Measurements from ENCODE around the gene SEPTIN6. TPM values are rescaled to one million over a fixed set of nuclear protein-coding genes. Genes with fewer than 3 reads are reported as not detected.

The SEPTIN6 gene
- polyA plus RNA-seq, 1 of the 3 experiments (the other 2 are of a cell fraction) = 33.1 TPM

DNA sequence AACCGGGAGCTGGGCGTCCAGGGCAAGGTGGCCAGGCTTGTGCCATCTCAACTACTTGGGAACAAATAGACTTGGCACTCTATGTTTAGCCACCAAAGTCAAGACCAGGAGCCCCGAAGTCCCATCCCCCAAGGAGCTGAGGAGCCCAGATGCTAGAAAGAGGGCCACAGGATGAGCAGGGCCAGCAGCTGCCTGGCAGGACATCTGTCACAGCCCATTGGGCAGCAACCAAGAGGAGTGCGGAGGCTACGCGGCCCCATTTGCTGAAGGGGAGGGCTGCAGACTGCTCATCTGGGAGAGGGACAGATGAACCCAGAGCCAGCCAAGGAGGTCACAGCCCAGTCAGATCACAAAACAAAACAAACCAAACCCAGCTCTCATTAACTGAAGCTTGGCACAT is 42.5 kb upstream of the SEPTIN6 start:
- peaks cover 4 to 14% of the 10 kb centered on the region in 2 experiments; a peak in 1 of 4 replicates for H3K4me1 ChIP-seq (ENCODE audit: control insufficient read depth in 1 of 2, insufficient read depth in 2 of 2, low read depth in 1 of 2, low read length in 1 of 2)
- H3K27me3 ChIP-seq (ENCODE audit: insufficient read depth) = peaks cover 38% of the 10 kb centered on the region; the same call in 1 of the 2 replicates
- DNase-seq = peak; percentile 40
- no peak overlapping the region for H3K4me3 ChIP-seq (ENCODE audit: low read depth in 2 of 2, low read length in 1 of 2)
- H3K9me3 ChIP-seq = no peaks in the 10 kb centered on the region
- H3K79me2 ChIP-seq (ENCODE audit: insufficient read depth) = no peaks in the 10 kb centered on the region
- no peaks in the 10 kb centered on the region for H3K9me2 ChIP-seq
- no peak overlapping the region for H3K27ac ChIP-seq (ENCODE audit: low read depth in 2 of 2, low read length in 1 of 2)
- ChIA-PET POLR2A (no interaction called here), CTCF (interaction anchor here (0.7 to 2.6 kb wide), 7 partner anchors 17 to 247 kb away, joined by 3 to 6 read pairs (median 5); no protein-coding TSS in a partner anchor)
- H3K4me2 ChIP-seq = no peak overlapping the region
- no peaks in the 10 kb centered on the region for H3F3A ChIP-seq (replicated peaks; ENCODE audit: insufficient read depth)
- TF ChIP-seq RFX5 (IDR thresholded peaks at IDR 0.05; ENCODE audit: low read length) (no peak), SMC3 (IDR thresholded peaks at IDR 0.05; ENCODE audit: low read depth, low read length) (no peak), YY1 (IDR thresholded peaks at IDR 0.05; ENCODE audit: low read depth) (no peak), FOXM1 (IDR thresholded peaks at IDR 0.05; ENCODE audit: low read depth) (no peak), TCF12 (IDR thresholded peaks at IDR 0.05) (no peak), USF2 (IDR thresholded peaks at IDR 0.05; ENCODE audit: borderline replicate concordance, low read depth, low read length) (no peak), FOSL2 (IDR thresholded peaks at IDR 0.05; ENCODE audit: borderline replicate concordance, low read depth) (no peak), MEF2A (IDR thresholded peaks at IDR 0.05; ENCODE audit: borderline replicate concordance, low read depth) (no peak), EZH2phosphoT487 (IDR thresholded peaks at IDR 0.05; ENCODE audit: borderline replicate concordance, low read depth) (no peak), RXRA (IDR thresholded peaks at IDR 0.05; ENCODE audit: borderline replicate concordance, low read depth) (no peak), ELF1 (IDR thresholded peaks at IDR 0.05) (no peak), POLR2AphosphoS5 (IDR thresholded peaks at IDR 0.05; ENCODE audit: low read depth, low read length) (no peak), NRF1 (IDR thresholded peaks at IDR 0.05; ENCODE audit: low read depth, low read length) (no peak), TEAD4 (IDR thresholded peaks at IDR 0.05; ENCODE audit: borderline replicate concordance, insufficient read depth) (no peak), JUND (IDR thresholded peaks at IDR 0.05) (no peak), RAD21 (IDR thresholded peaks at IDR 0.05; ENCODE audit: low read length) (no peak)
- H2AFZ ChIP-seq (ENCODE audit: low read depth) = no peak overlapping the region
- H3K9ac ChIP-seq = no peak overlapping the region
- H4K20me1 ChIP-seq (ENCODE audit: insufficient read depth) = no peaks in the 10 kb centered on the region
- 0% methylated on average over 1 of the region's 6 CpGs for WGBS (ENCODE audit: low lambda C conversion rate)
- no peaks in the 10 kb centered on the region for H3K36me3 ChIP-seq (replicated peaks in 1 of 2; ENCODE audit: control insufficient read depth in 1 of 2, insufficient read depth in 2 of 2, low read length in 1 of 2)

DNA sequence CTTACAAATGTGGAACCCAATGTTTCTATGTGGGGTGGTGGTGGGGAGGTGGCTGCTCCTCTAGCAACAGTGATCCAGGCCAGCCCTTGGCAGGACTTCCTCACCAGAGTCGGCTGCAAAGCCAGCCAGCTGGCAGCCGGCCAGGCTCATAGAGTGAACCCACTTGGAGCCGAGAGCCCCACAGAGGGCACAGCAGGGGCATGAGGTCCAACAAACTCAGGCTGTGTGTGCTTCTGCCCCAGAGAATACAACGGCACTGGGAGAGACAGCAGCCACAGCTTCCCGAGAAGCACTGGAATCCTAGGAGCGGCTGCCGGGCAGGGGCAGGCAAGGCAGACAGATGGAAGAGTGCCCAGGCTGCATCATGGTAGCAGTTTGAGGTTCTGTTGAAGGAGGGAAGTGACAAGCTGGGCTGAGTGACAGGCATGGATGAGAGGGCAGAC is 42.0 kb upstream of the SEPTIN6 start:
- no peak overlapping the region for H3K27ac ChIP-seq (ENCODE audit: low read depth in 2 of 2, low read length in 1 of 2)
- no peaks in the 10 kb centered on the region for H3F3A ChIP-seq (replicated peaks; ENCODE audit: insufficient read depth)
- H3K9ac ChIP-seq = no peak overlapping the region
- H3K4me2 ChIP-seq = no peak overlapping the region
- no peaks in the 10 kb centered on the region for H3K9me3 ChIP-seq
- H3K79me2 ChIP-seq (ENCODE audit: insufficient read depth) = no peaks in the 10 kb centered on the region
- POLR2A ChIA-PET = interaction anchor here (0.7 kb wide), 1 partner anchor 58 kb away, joined by 5 read pairs; no protein-coding TSS in a partner anchor
- no peaks in the 10 kb centered on the region for H3K36me3 ChIP-seq (replicated peaks in 1 of 2; ENCODE audit: control insufficient read depth in 1 of 2, insufficient read depth in 2 of 2, low read length in 1 of 2)
- H3K4me1 ChIP-seq (ENCODE audit: control insufficient read depth in 1 of 2, insufficient read depth in 2 of 2, low read depth in 1 of 2, low read length in 1 of 2) = peaks cover 4 to 14% of the 10 kb centered on the region in 2 experiments; a peak in 1 of 4 replicates
- TF ChIP-seq MXI1 (IDR thresholded peaks at IDR 0.05; ENCODE audit: low read depth, low read length) = no peak
- no peak for TF ChIP-seq SMC3 (IDR thresholded peaks at IDR 0.05; ENCODE audit: low read depth, low read length)
- TF ChIP-seq FOXJ3 (CRISPR knock-in tag; IDR thresholded peaks at IDR 0.05) = no peak
- TF ChIP-seq NFIC (IDR thresholded peaks at IDR 0.05; ENCODE audit: borderline replicate concordance) = peak; percentile 53; the same call in 1 of the 2 replicates
- TF ChIP-seq YY1 (IDR thresholded peaks at IDR 0.05; ENCODE audit: low read depth) = no peak
- no peak for TF ChIP-seq ELF1 (IDR thresholded peaks at IDR 0.05)
- TF ChIP-seq SIN3A (IDR thresholded peaks at IDR 0.05; ENCODE audit: borderline replicate concordance, low read depth, low read length) = no peak
- H2AFZ ChIP-seq (ENCODE audit: low read depth) = no peak overlapping the region
- peaks cover 38% of the 10 kb centered on the region; the same call in 1 of the 2 replicates for H3K27me3 ChIP-seq (ENCODE audit: insufficient read depth)
- no peaks in the 10 kb centered on the region for H4K20me1 ChIP-seq (ENCODE audit: insufficient read depth)
- 20% methylated on average over 2 of the region's 7 CpGs for WGBS (ENCODE audit: low lambda C conversion rate)
- DNase-seq = peak; percentile 35
- no peak overlapping the region for H3K4me3 ChIP-seq (ENCODE audit: low read depth in 2 of 2, low read length in 1 of 2)
- no peaks in the 10 kb centered on the region for H3K9me2 ChIP-seq
- CTCF ChIA-PET = interaction anchor here (0.6 to 2.6 kb wide), 8 partner anchors 18 to 246 kb away, joined by 3 to 6 read pairs (median 4); no protein-coding TSS in a partner anchor

Data from SK-N-SH (cell line).